A673 (cell line): ENCODE measurements around the gene ACAP1. TPM values are rescaled to one million over a fixed set of nuclear protein-coding genes. Genes with fewer than 3 reads are reported as not detected.

ENCODE experiments used
- BruUV-seq: library from RNA; stranded (reverse); fragments of 400-500 nt; replicated peaks from 2 replicates; lab custom pipeline; 2021; lab: Mats Ljungman, UMichigan
- CTCF ChIA-PET: fragments of 300-600 bp; sonication (Branson Sonifier 250); formaldehyde crosslinking; loops from one replicate; lab custom pipeline; 2022; ENCODE audit warnings: antibody characterized with exemption; lab: Charles Lee
- POLR2A ChIA-PET: fragments of 300-600 bp; sonication (Branson Sonifier 250); formaldehyde crosslinking; loops from one replicate; lab custom pipeline; 2022; ENCODE audit warnings: antibody characterized with exemption; ENCODE audit not compliant: low non-redundant PET; lab: Charles Lee
- DNase-seq: peaks from one replicate; pipeline ENCODE4 v3.0.0-alpha.2; 2015; ENCODE audit warnings: low spot score
- H3K27ac ChIP-seq: fragments of 200-600 bp; sonication (generic); 2 replicates; pipeline ENCODE4 v1.5.1; 2016; ENCODE audit warnings: mixed run types, low read depth, mild to moderate bottlenecking, mixed read lengths, antibody characterized with exemption, low read length; ENCODE audit not compliant: poor library complexity, severe bottlenecking
- H3K27me3 ChIP-seq: fragments of 200-600 bp; sonication (generic); replicated peaks from 2 replicates; pipeline ENCODE4 v1.6.1; 2017; ENCODE audit warnings: mixed run types, low read depth, mild to moderate bottlenecking, mixed read lengths, antibody characterized with exemption, low read length; ENCODE audit not compliant: insufficient read depth, poor library complexity
- H3K36me3 ChIP-seq: fragments of 200-600 bp; sonication (generic); 2 replicates; pipeline ENCODE4 v1.6.1; 2016; ENCODE audit warnings: mixed run types, mild to moderate bottlenecking, mixed read lengths, antibody characterized with exemption, low read length; ENCODE audit not compliant: insufficient read depth, poor library complexity, severe bottlenecking
- H3K4me1 ChIP-seq: fragments of 200-600 bp; sonication (generic); 2 replicates; pipeline ENCODE4 v1.6.1; 2017; ENCODE audit warnings: mixed run types, mild to moderate bottlenecking, mixed read lengths, antibody characterized with exemption, low read length; ENCODE audit not compliant: insufficient read depth, poor library complexity, severe bottlenecking
- H3K4me3 ChIP-seq: fragments of 200-600 bp; sonication (generic); 2 replicates; pipeline ENCODE4 v1.5.1; 2016; ENCODE audit warnings: low read depth, mixed run types, mild to moderate bottlenecking, mixed read lengths, low read length; ENCODE audit not compliant: poor library complexity, severe bottlenecking
- H3K9me3 ChIP-seq: fragments of 200-600 bp; sonication (generic); 2 replicates; pipeline ENCODE4 v1.6.1; 2016; ENCODE audit warnings: mixed run types, low read depth, mild to moderate bottlenecking, mixed read lengths, antibody characterized with exemption, low read length; ENCODE audit not compliant: poor library complexity, severe bottlenecking
- CTCF ChIP-seq: fragments of 300-800, 200-600 bp; sonication (generic); conservative IDR thresholded peaks from 2 replicates; pipeline ENCODE4 v1.5.1; 2017; ENCODE audit warnings: low read depth, mild to moderate bottlenecking, antibody characterized with exemption, low read length, moderate library complexity, mixed read lengths
- EZH2 ChIP-seq: fragments of 200-600 bp; sonication (generic); IDR thresholded peaks from 2 replicates; pipeline ENCODE4 v1.6.1; 2017; ENCODE audit warnings: borderline replicate concordance, low read depth, mild to moderate bottlenecking, mixed read lengths, antibody characterized with exemption, low read length; ENCODE audit not compliant: poor library complexity, severe bottlenecking
- intact Hi-C: fragments of 100-400 bp; cut with micrococcal nuclease; formaldehyde crosslinking; loops from one replicate; pipeline ENCODE4 v1.10.0; 2022; ENCODE audit not compliant: unreplicated experiment
- total RNA-seq: library from RNA; stranded (reverse); gene quantifications from 2 replicates; pipeline ENCODE4 v1.2.3, GENCODE V29; 2021

ACAP1 gene
- total RNA-seq, 1 experiment from 2014 or later: 1.1 TPM

GRCh38 chr17:7292729-7293128 lies 43.6 kb upstream of the ACAP1 start:
- TF ChIP-seq EZH2: no peak
- TF ChIP-seq CTCF: no peak
- intact Hi-C loops: no loop called here
- POLR2A ChIA-PET: interaction anchor here (0.5 kb wide), 1 partner anchor 11 kb away, joined by 21 read pairs; the partner anchor contains the start of gene SLC2A4
- Histone ChIP-seq H3K27ac (no peak overlapping the region), H3K36me3 (no peaks in the 10 kb centered on the region), H3K27me3 (no peaks in the 10 kb centered on the region), H3K4me1 (peaks cover 22% of the 10 kb centered on the region), H3K4me3 (no peak overlapping the region), H3K9me3 (no peaks in the 10 kb centered on the region)
- no TSS peak for BruUV-seq
- CTCF ChIA-PET: interaction anchor here (0.6 kb wide), 1 partner anchor 271 kb away, joined by 4 read pairs; no protein-coding TSS in a partner anchor
- no peak for DNase-seq

GRCh38 chr17:7293159-7293558 lies 43.2 kb upstream of the ACAP1 start:
- H3K4me1 ChIP-seq: peaks cover 22% of the 10 kb centered on the region
- no peaks in the 10 kb centered on the region for H3K9me3 ChIP-seq
- ChIA-PET CTCF (interaction anchor here (0.6 kb wide), 1 partner anchor 270 kb away, joined by 4 read pairs; no protein-coding TSS in a partner anchor), POLR2A (no interaction called here)
- no peak overlapping the region for H3K4me3 ChIP-seq
- DNase-seq: no peak
- BruUV-seq: no TSS peak
- H3K36me3 ChIP-seq: no peaks in the 10 kb centered on the region
- H3K27me3 ChIP-seq: no peaks in the 10 kb centered on the region
- no peak overlapping the region for H3K27ac ChIP-seq
- intact Hi-C loops: no loop called here
- no peak for TF ChIP-seq EZH2

GRCh38 chr17:7293816-7294613 lies 42.3 kb upstream of the ACAP1 start:
- H3K4me3 ChIP-seq: peak overlapping the region; percentile 30
- CTCF ChIA-PET: no interaction called here
- H3K9me3 ChIP-seq: no peaks in the 10 kb centered on the region
- no peaks in the 10 kb centered on the region for H3K27me3 ChIP-seq
- H3K27ac ChIP-seq: no peak overlapping the region
- no peak for TF ChIP-seq CTCF
- no peak for TF ChIP-seq EZH2
- POLR2A ChIA-PET: no interaction called here
- no peaks in the 10 kb centered on the region for H3K36me3 ChIP-seq
- DNase-seq: no peak
- peaks cover 22% of the 10 kb centered on the region for H3K4me1 ChIP-seq
- intact Hi-C loops: no loop called here
- no TSS peak for BruUV-seq
